ENCODE data around the gene PIK3AP1.

The PIK3AP1 gene

GRCh38 chr10:96720422-96721206 is at the start of gene PIK3AP1:
Gene PIK3AP1, minus strand, starts transcription at chr10:96720514. Its CDS starts 120 bp downstream, at chr10:96720394.
- TF ChIP-seq CTCF (conservative IDR thresholded peaks at IDR 0.05; ENCODE audit: low read depth, low read length), result no peak
- DNase-seq (ENCODE audit: low read depth), result no peak
- H3K4me3 ChIP-seq (ENCODE audit: low read length), result peak within 1 kb of the TSS; percentile 52

- H3K4me3 ChIP-seq (ENCODE audit: low read length), result no peak overlapping the region
- no peak for TF ChIP-seq CTCF (conservative IDR thresholded peaks at IDR 0.05; ENCODE audit: low read depth, low read length)
Measured at GRCh38 chr10:96768136-96768535, 47.8 kb upstream of the PIK3AP1 start.

DNA sequence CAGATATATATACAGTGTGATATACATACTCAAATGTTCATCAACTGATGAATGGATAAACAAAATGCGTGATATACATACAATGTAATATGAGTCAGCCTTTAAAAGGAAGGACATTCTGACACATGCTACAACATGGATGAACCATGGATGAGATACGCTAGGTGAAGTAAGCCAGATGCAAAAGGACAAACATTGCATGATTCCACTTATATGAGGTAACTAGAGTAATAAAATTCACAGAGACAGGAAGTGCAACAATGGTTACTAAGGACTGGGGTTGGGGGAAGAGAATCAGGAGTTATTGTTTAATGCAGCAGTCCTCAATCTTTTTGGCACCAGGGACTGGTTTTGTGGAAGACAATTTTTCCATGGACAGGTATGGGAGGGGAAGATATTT is 47.3 kb upstream of the PIK3AP1 start:
- DNase-seq (ENCODE audit: low read depth), result no peak
- H3K4me3 ChIP-seq (ENCODE audit: low read length), result no peak overlapping the region
- TF ChIP-seq CTCF (conservative IDR thresholded peaks at IDR 0.05; ENCODE audit: low read depth, low read length), result no peak

More at GRCh38 chr10:96768136-96768535, 47.8 kb upstream of the PIK3AP1 start:
- no peak for DNase-seq (ENCODE audit: low read depth)

DNA sequence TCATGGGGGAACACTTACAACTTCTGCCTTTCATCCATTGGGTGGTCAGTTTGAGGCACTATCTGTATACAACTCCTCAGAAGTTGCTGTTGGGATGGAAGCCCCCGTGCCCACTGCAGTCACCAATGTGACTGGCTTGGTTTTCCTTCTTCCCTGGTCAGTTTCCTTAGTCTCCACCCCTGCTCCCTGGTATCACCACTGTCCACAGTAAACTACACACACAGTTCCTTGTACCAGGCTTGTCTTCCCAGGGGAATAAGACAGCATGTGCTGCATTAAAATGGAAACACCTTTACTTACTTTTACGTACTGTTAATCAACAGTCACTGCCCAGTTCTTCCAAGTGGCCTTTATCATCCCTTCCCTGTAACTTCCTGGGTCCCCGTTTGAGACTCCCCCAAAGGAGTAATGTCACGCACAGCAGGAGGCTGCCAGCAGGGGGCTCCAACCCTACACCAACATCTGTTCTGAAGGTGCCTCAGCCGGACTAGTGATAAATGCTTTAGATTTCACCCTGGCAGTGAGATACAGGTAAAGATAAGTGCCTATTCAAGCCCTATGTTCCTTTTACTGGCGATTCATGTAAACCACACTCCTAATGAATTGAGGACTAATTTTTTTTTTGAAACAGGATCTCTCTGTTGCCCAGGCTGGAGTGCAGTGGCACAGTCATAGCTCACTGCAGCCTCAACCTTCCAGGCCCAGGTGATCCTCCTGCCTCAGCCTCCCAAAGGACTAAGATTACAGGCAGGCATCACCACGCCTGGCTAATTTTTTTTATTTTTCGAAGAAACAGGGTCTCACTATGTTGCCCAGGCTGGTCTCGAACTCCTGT is 45.3 kb upstream of the PIK3AP1 start:
- H3K4me3 ChIP-seq (ENCODE audit: low read length), result no peak overlapping the region
- DNase-seq (ENCODE audit: low read depth), result no peak
- peak; percentile 97 for TF ChIP-seq CTCF (conservative IDR thresholded peaks at IDR 0.05; ENCODE audit: low read depth, low read length)

- H3K4me3 ChIP-seq (ENCODE audit: low read length), result no peak overlapping the region
- DNase-seq (ENCODE audit: low read depth), result no peak
- TF ChIP-seq CTCF (conservative IDR thresholded peaks at IDR 0.05; ENCODE audit: low read depth, low read length), result no peak
Measured at GRCh38 chr10:96764425-96765060, 44.2 kb upstream of the PIK3AP1 start.

DNA sequence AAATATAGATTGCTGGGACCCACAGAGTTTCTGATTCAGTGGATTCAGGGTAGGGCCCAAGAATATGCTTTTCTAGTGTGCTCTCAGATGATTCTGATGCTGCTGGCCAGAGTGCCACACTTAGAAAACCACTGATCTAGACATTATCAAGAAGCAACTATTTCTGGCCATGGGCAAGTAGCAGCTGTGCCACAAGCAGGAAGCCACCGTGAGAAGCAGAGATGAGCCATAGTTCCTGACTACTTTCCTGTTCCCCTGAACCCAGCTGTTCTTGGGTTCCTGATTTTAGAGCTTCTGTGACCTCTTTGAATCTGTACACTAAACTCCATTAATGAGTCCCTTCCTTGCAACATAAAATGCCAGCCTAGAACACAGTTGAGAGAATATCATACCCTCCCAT is 38.1 kb upstream of the PIK3AP1 start:
- DNase-seq (ENCODE audit: low read depth), result no peak
- no peak overlapping the region for H3K4me3 ChIP-seq (ENCODE audit: low read length)
- no peak for TF ChIP-seq CTCF (conservative IDR thresholded peaks at IDR 0.05; ENCODE audit: low read depth, low read length)
